WTC11 (cell line): ENCODE results near the gene CPEB4. TPM values are rescaled to one million over a fixed set of nuclear protein-coding genes. Genes with fewer than 3 reads are reported as not detected.

Source experiments
- ATAC-seq: fragments of 200-7000 bp; cut with Tn5 transposase; 2 replicates; pipeline ENCODE4 v1.10.0; 2021; ENCODE audit warnings: mild to moderate bottlenecking, moderate library complexity
- CTCF ChIA-PET: fragments of 300-600 bp; sonication (Branson Sonifier 250); formaldehyde crosslinking; loops from one replicate; lab custom pipeline; 2021; ENCODE audit warnings: antibody characterized with exemption; lab: Charles Lee
- POLR2A ChIA-PET: fragments of 350-600 bp; sonication (Branson Sonifier 250); formaldehyde crosslinking; loops from one replicate; lab custom pipeline; 2021; ENCODE audit warnings: antibody characterized with exemption; lab: Charles Lee
- DNase-seq: peaks from one replicate; pipeline ENCODE4 v3.0.0; 2021; ENCODE audit warnings: low spot score
- H3K27ac Mint-ChIP-seq: 2 replicates; pipeline ENCODE4 v1.8.0; 2021; ENCODE audit warnings: mixed read lengths
- H3K27me3 Mint-ChIP-seq: 2 replicates; pipeline ENCODE4 v1.8.0; 2021; ENCODE audit warnings: low read depth, mild to moderate bottlenecking, moderate library complexity, mixed read lengths
- H3K36me3 Mint-ChIP-seq: 2 replicates; pipeline ENCODE4 v1.8.0; 2021; ENCODE audit warnings: mixed read lengths
- H3K4me1 Mint-ChIP-seq: 2 replicates; pipeline ENCODE4 v1.8.0; 2022; ENCODE audit warnings: mixed read lengths
- H3K4me3 Mint-ChIP-seq: 2 replicates; pipeline ENCODE4 v1.8.0; 2021; ENCODE audit warnings: mild to moderate bottlenecking, moderate library complexity, mixed read lengths
- H3K9me3 Mint-ChIP-seq: 2 replicates; pipeline ENCODE4 v1.8.0; 2021; ENCODE audit warnings: mixed read lengths
- AFF4 ChIP-seq: sonication (generic); formaldehyde crosslinking; IDR thresholded peaks from 2 replicates; pipeline ENCODE4 v1.8.1; 2023; ENCODE audit warnings: mild to moderate bottlenecking, missing genetic modification reagents, borderline replicate concordance
- ATF2 ChIP-seq: sonication (generic); formaldehyde crosslinking; IDR thresholded peaks from 2 replicates; pipeline ENCODE4 v1.8.1; 2022; ENCODE audit warnings: low read depth, missing genetic modification reagents, borderline replicate concordance
- CREB1 ChIP-seq: sonication (generic); formaldehyde crosslinking; IDR thresholded peaks from 2 replicates; pipeline ENCODE4 v1.8.0; 2023; ENCODE audit warnings: mild to moderate bottlenecking, missing genetic modification reagents
- CTCF ChIP-seq: fragments of 200-600 bp; IDR thresholded peaks from 2 replicates; pipeline ENCODE4 v1.8.0; 2022; ENCODE audit warnings: antibody characterized with exemption
- ELF4 ChIP-seq: sonication (generic); formaldehyde crosslinking; IDR thresholded peaks from 2 replicates; pipeline ENCODE4 v1.8.1; 2022; ENCODE audit warnings: low read depth, mild to moderate bottlenecking, moderate library complexity, missing genetic modification reagents
- FOXP4 ChIP-seq: sonication (generic); formaldehyde crosslinking; IDR thresholded peaks from 2 replicates; pipeline ENCODE4 v1.8.0; 2022; ENCODE audit warnings: mild to moderate bottlenecking, missing genetic modification reagents
- GTF2I ChIP-seq: fragments of 250-450 bp; sonication (Bioruptor Pico); conservative IDR thresholded peaks from 2 replicates; pipeline ENCODE4 v1.4.0; 2021; ENCODE audit warnings: mild to moderate bottlenecking
- JUN ChIP-seq: sonication (generic); formaldehyde crosslinking; IDR thresholded peaks from 2 replicates; pipeline ENCODE4 v1.8.0; 2023; ENCODE audit warnings: mild to moderate bottlenecking, missing genetic modification reagents
- KAT7 ChIP-seq: sonication (generic); formaldehyde crosslinking; IDR thresholded peaks from 2 replicates; pipeline ENCODE4 v1.8.1; 2023; ENCODE audit warnings: missing genetic modification reagents, mild to moderate bottlenecking, borderline replicate concordance
- MXD4 ChIP-seq: fragments of 250-450 bp; sonication (Bioruptor Pico); IDR thresholded peaks from 2 replicates; pipeline ENCODE4 v1.8.0; 2021; ENCODE audit warnings: mild to moderate bottlenecking, moderate library complexity, borderline replicate concordance
- MYBL2 ChIP-seq: sonication (generic); formaldehyde crosslinking; IDR thresholded peaks from 2 replicates; pipeline ENCODE4 v1.8.1; 2023; ENCODE audit warnings: mild to moderate bottlenecking, moderate library complexity, missing genetic modification reagents
- NFATC4 ChIP-seq: fragments of 250-450 bp; sonication (Bioruptor Pico); IDR thresholded peaks from 2 replicates; pipeline ENCODE4 v1.9.0; 2021; ENCODE audit warnings: mild to moderate bottlenecking
- NR3C1 ChIP-seq: sonication (generic); formaldehyde crosslinking; conservative IDR thresholded peaks from 2 replicates; pipeline ENCODE4 v1.8.1; 2023; ENCODE audit warnings: low read depth, mild to moderate bottlenecking, missing genetic modification reagents
- PRRX2 ChIP-seq: fragments of 250-450 bp; sonication (Bioruptor Pico); IDR thresholded peaks from 2 replicates; pipeline ENCODE4 v1.8.0; 2021; ENCODE audit warnings: mild to moderate bottlenecking
- USF1 ChIP-seq: sonication (generic); formaldehyde crosslinking; IDR thresholded peaks from 2 replicates; pipeline ENCODE4 v1.8.0; 2022; ENCODE audit warnings: mild to moderate bottlenecking, missing genetic modification reagents
- ZNF263 ChIP-seq: sonication (generic); formaldehyde crosslinking; IDR thresholded peaks from 2 replicates; pipeline ENCODE4 v1.8.1; 2022; ENCODE audit warnings: low read depth, mild to moderate bottlenecking, moderate library complexity, missing genetic modification reagents
- ZNF416 ChIP-seq: fragments of 250-450 bp; sonication (Bioruptor Pico); IDR thresholded peaks from 2 replicates; pipeline ENCODE4 v1.9.0; 2021; ENCODE audit warnings: mild to moderate bottlenecking, inconsistent platforms
- ZNF671 ChIP-seq: fragments of 250-450 bp; sonication (Bioruptor Pico); IDR thresholded peaks from 2 replicates; pipeline ENCODE4 v1.8.0; 2021; ENCODE audit warnings: mild to moderate bottlenecking
- total RNA-seq: library from RNA; stranded (reverse); gene quantifications from 3 replicates; pipeline ENCODE4 v1.2.3, GENCODE V29; 2021

CPEB4 gene
- total RNA-seq, 1 experiment from 2014 or later = 12.7 TPM

- no peak overlapping the region for H3K27ac Mint-ChIP-seq
Measured at GRCh38 chr5:173858670-173859407, 29.3 kb upstream of the CPEB4 start.

More at GRCh38 chr5:173858670-173859407, 29.3 kb upstream of the CPEB4 start:
- POLR2A ChIA-PET = no interaction called here
- DNase-seq (no peak), ATAC-seq (no peak)
- no peaks in the 10 kb centered on the region for H3K36me3 Mint-ChIP-seq
- H3K4me1 Mint-ChIP-seq = peaks cover 10% of the 10 kb centered on the region; the same call in 1 of the 2 replicates
- TF ChIP-seq GTF2I (CRISPR knock-in tag) = no peak
- no peak for TF ChIP-seq ZNF671 (CRISPR knock-in tag)
- TF ChIP-seq MYBL2 (CRISPR knock-in tag) = no peak
- TF ChIP-seq NFATC4 (CRISPR knock-in tag) = no peak
- TF ChIP-seq MXD4 = no peak
- no peak for TF ChIP-seq CREB1 (CRISPR knock-in tag)
- no peak for TF ChIP-seq NR3C1 (CRISPR knock-in tag)
- TF ChIP-seq ZNF263 (CRISPR knock-in tag) = no peak
- no peak for TF ChIP-seq ELF4 (CRISPR knock-in tag)
- TF ChIP-seq USF1 (CRISPR knock-in tag) = no peak
- no peak for TF ChIP-seq AFF4 (CRISPR knock-in tag)
- TF ChIP-seq CTCF = no peak
- TF ChIP-seq KAT7 = no peak
- TF ChIP-seq JUN = no peak
- TF ChIP-seq ATF2 = no peak
- TF ChIP-seq PRRX2 (CRISPR knock-in tag) = no peak
- no peak for TF ChIP-seq FOXP4 (CRISPR knock-in tag)
- TF ChIP-seq ZNF416 (CRISPR knock-in tag) = no peak
- TF ChIP-seq, all 79 proteins: peak for 0
- CTCF ChIA-PET = interaction anchor here (0.5 to 1.0 kb wide), 2 partner anchors 21 to 277 kb away, joined by 3 read pairs; no protein-coding TSS in a partner anchor
- Mint-ChIP-seq H3K4me3 (no peak overlapping the region), H3K9me3 (no peaks in the 10 kb centered on the region), H3K27me3 (no peaks in the 10 kb centered on the region)
